NB4 (cell line): ENCODE results near the gene LDB3.

Experiments used
- CTCF ChIP-seq: IDR thresholded peaks from one replicate; pipeline ENCODE4 v1.5.1; 2012; ENCODE audit warnings: low read depth, low read length
- MAX ChIP-seq: IDR thresholded peaks from 2 replicates; pipeline ENCODE4 v1.6.1; 2011; ENCODE audit warnings: low read depth, low read length
- MYC ChIP-seq: IDR thresholded peaks from 2 replicates; pipeline ENCODE4 v1.6.1; 2011; ENCODE audit warnings: low read depth, low read length

- TF ChIP-seq CTCF (no peak), MAX (no peak), MYC (no peak)
Measured at GRCh38 chr10:86747796-86748581, 79.7 kb downstream of the LDB3 start.
